GM12878 (cell line): ENCODE measurements around the gene DNAJB8. TPM values are rescaled to one million over a fixed set of nuclear protein-coding genes. Genes with fewer than 3 reads are reported as not detected.

Source experiments
- ATAC-seq: fragments of 200-7000 bp; cut with Tn5 transposase; 3 replicates; pipeline ENCODE4 v1.9.1; 2020; ENCODE audit warnings: mild to moderate bottlenecking, moderate library complexity
- BruUV-seq: library from RNA; stranded (reverse); fragments of 400-500 nt; replicated peaks from 2 replicates; lab custom pipeline; 2021; lab: Mats Ljungman, UMichigan
- CTCF ChIA-PET: fragments of 300-600 bp; sonication (Branson Sonifier 250); formaldehyde crosslinking; extraction: SDS; loops from one replicate; lab custom pipeline; 2021; ENCODE audit warnings: inconsistent platforms; lab: Yijun Ruan, JAX
- POLR2A ChIA-PET: fragments of 350-600 bp; formaldehyde crosslinking; extraction: SDS; loops from one replicate; lab custom pipeline; 2021; ENCODE audit warnings: inconsistent platforms; lab: Charles Lee
- RAD21 ChIA-PET: fragments of 300-600 bp; sonication (Branson Sonifier 250); formaldehyde crosslinking; loops from one replicate; lab custom pipeline; 2023; ENCODE audit warnings: antibody characterized with exemption; ENCODE audit not compliant: unreplicated experiment; lab: Charles Lee
- SMC1A ChIA-PET: fragments of 300-600 bp; sonication (Branson Sonifier 250); formaldehyde crosslinking; loops from one replicate; lab custom pipeline; 2023; ENCODE audit not compliant: unreplicated experiment, uncharacterized antibody; lab: Charles Lee
- DNase-seq: peaks from one replicate; pipeline ENCODE4 v3.0.0-alpha.2; 2011; ENCODE audit warnings: low read depth, low spot score
- FAIRE-seq: peaks from 3 replicates; lab custom pipeline; 2011; peaks lifted over from hg19 to GRCh38; lab: Jason Lieb, UNC
- H2AFZ ChIP-seq: 2 replicates; pipeline ENCODE4 v1.6.0; 2011; ENCODE audit warnings: low read depth, low read length, control low read depth; ENCODE audit not compliant: control insufficient read depth
- H3K27ac ChIP-seq: 2 replicates; pipeline ENCODE4 v1.5.1; 2011; ENCODE audit warnings: control low read depth; ENCODE audit not compliant: control insufficient read depth, insufficient read depth
- H3K27me3 ChIP-seq, 2 experiments: replicated peaks in 1 of 2; 2 replicates each; pipeline versions ENCODE4 v1.6.0 to v1.6.1; 2011; ENCODE audit warnings: low read length in 1 of 2; ENCODE audit not compliant: control insufficient read depth in 2 of 2, insufficient read depth in 2 of 2
- H3K36me3 ChIP-seq, 2 experiments: 2 replicates each; pipeline ENCODE4 v1.5.1; 2011; ENCODE audit warnings: low read length in 1 of 2; ENCODE audit not compliant: control insufficient read depth in 2 of 2, insufficient read depth in 2 of 2
- H3K4me1 ChIP-seq: 2 replicates; pipeline ENCODE4 v1.6.1; 2011; ENCODE audit warnings: mild to moderate bottlenecking, low read length, moderate library complexity, mixed read lengths; ENCODE audit not compliant: control insufficient read depth, insufficient read depth
- H3K4me2 ChIP-seq: 2 replicates; pipeline ENCODE4 v1.6.0; 2011; ENCODE audit warnings: control low read depth; ENCODE audit not compliant: control insufficient read depth, insufficient read depth
- H3K4me3 ChIP-seq: fragments of 200-600 bp; sonication (generic); 2 replicates; pipeline ENCODE4 v1.5.1; 2016
- H3K79me2 ChIP-seq: 2 replicates; pipeline ENCODE4 v1.6.0; 2011; ENCODE audit warnings: low read length; ENCODE audit not compliant: control insufficient read depth, insufficient read depth
- H3K9ac ChIP-seq: 2 replicates; pipeline ENCODE4 v1.8.0; 2011; ENCODE audit warnings: low read length, control low read depth, mixed read lengths; ENCODE audit not compliant: control insufficient read depth, insufficient read depth
- H3K9me3 ChIP-seq: replicated peaks from 3 replicates; pipeline ENCODE4 v1.5.1; 2011; ENCODE audit warnings: mild to moderate bottlenecking, low read length; ENCODE audit not compliant: control insufficient read depth, insufficient read depth
- H4K20me1 ChIP-seq: 2 replicates; pipeline ENCODE4 v1.6.0; 2011; ENCODE audit not compliant: control insufficient read depth, insufficient read depth
- DPF2 ChIP-seq: fragments of 450-650 bp; IDR thresholded peaks from 2 replicates; pipeline ENCODE4 v1.6.1; 2017; ENCODE audit warnings: mild to moderate bottlenecking
- ESRRA ChIP-seq: IDR thresholded peaks from 2 replicates; pipeline ENCODE4 v1.6.1; 2012; ENCODE audit warnings: mild to moderate bottlenecking, low read length, improper control_type of control experiment
- ETV6 ChIP-seq, 2 experiments: fragments of 450-650 bp in 1 of 2; IDR thresholded peaks in 1 of 2; conservative IDR thresholded peaks in 1 of 2; 2 replicates each; pipeline ENCODE4 v1.6.1; 2014; ENCODE audit warnings: antibody characterized with exemption in 1 of 2, borderline replicate concordance in 1 of 2, low read depth in 1 of 2, mild to moderate bottlenecking in 1 of 2, moderate library complexity in 1 of 2
- RB1 ChIP-seq: fragments of 450-650 bp; formaldehyde crosslinking; IDR thresholded peaks from 2 replicates; pipeline ENCODE4 v1.6.1; 2017; ENCODE audit warnings: mild to moderate bottlenecking, borderline replicate concordance
- SP1 ChIP-seq: IDR thresholded peaks from one replicate; pipeline ENCODE4 v1.6.1; 2011; ENCODE audit warnings: low read depth, low read length
- WRNIP1 ChIP-seq: IDR thresholded peaks from 2 replicates; pipeline ENCODE4 v1.6.1; 2011; ENCODE audit warnings: low read depth, low read length, improper control_type of control experiment, borderline replicate concordance
- WGBS: methylation state at CpG from one replicate; pipeline ENCODE4 v1.1.6; 2016; ENCODE audit warnings: low lambda C conversion rate; ENCODE audit not compliant: insufficient replicate concordance, insufficient coverage; ENCODE audit errors: missing lambda C conversion rate; 5-methylcytosine and 5-hydroxymethylcytosine counted together
- in situ Hi-C: fragments of 300-500 bp; cut with MboI; formaldehyde crosslinking; loops from 9 replicates; pipeline ENCODE4 v1.14.3; 2018; ENCODE audit warnings: mixed read lengths
- intact Hi-C: fragments of 100-400 bp; cut with micrococcal nuclease; formaldehyde crosslinking; loops from one replicate; pipeline ENCODE4 v1.14.2; 2022; ENCODE audit not compliant: unreplicated experiment
- polyA plus RNA-seq, 11 experiments: library from polyadenylated mRNA; depleted of rRNA in 4 of 11; unstranded in 6 of 11; stranded (reverse) in 5 of 11; fragments of >200 nt; fragmentation: Nextera tagmentation in 4 of 11; fragmentation: Illumina TruSeq in 1 of 11; extraction: Ambion mirVana in 4 of 11; extraction: Trizol in 1 of 11; gene quantifications; 1 replicate in 1 of 11; 2 replicates in 10 of 11; pipeline versions ENCODE4 v1.2.1 to v1.2.3, GENCODE V29; 2011 to 2016; ENCODE audit warnings: inconsistent platforms in 2 of 11, missing spikeins in 2 of 11, low read depth in 1 of 11
- total RNA-seq, 4 experiments: library from RNA; depleted of rRNA in 3 of 4; stranded (reverse); fragments of >200 nt in 3 of 4; fragmentation: Illumina TruSeq in 1 of 4; extraction: Trizol in 1 of 4; gene quantifications; 2 replicates each; pipeline versions ENCODE4 v1.2.1 to v1.2.3, GENCODE V29; 2013 to 2021
- TF ChIP-seq, protein P1 (sequence below): fragments of 450-650 bp; IDR thresholded peaks from 2 replicates; pipeline ENCODE4 v1.6.1; 2017; ENCODE audit warnings: borderline replicate concordance

The DNAJB8 gene
- total and polyA plus RNA-seq, 10 of the 15 experiments (the other 5 are each of a cell fraction or from before 2014, with no cell fraction given) = not detected

DNA sequence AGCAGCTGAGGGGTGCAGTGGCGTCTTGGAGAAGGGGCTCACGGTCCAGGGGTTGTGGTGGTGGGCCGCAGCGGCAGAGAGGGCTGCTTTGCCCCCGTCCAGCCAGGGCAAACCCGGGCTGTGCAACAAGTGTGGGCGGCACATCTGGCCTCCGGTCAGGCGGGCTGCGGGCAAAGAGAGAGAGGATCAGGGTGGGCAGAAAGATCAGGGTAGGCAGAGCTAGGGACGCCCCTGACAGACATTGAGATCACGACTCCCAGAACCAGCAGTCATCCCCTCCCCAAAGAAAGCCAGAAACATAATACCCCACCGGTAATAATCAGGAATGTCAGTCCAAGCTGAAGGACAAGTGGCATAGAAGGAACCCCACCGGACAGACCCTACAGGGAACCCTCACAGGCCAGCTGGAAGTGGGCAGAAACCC lies 19.5 kb upstream of the DNAJB8 start:
- no peaks in the 10 kb centered on the region; the same call in 1 of the 2 replicates for H4K20me1 ChIP-seq
- ChIA-PET POLR2A (no interaction called here), RAD21 (no interaction called here), CTCF (no interaction called here), SMC1A (no interaction called here)
- H2AFZ ChIP-seq = no peak overlapping the region
- DNase-seq (no peak), FAIRE-seq (no peak), ATAC-seq (no peak)
- no peaks in the 10 kb centered on the region for H3K4me1 ChIP-seq
- in situ Hi-C loops (no loop called here), intact Hi-C loops (no loop called here)
- WGBS = 30% methylated on average over 14 of the region's 14 CpGs
- H3K4me2 ChIP-seq = no peak overlapping the region
- H3K4me3 ChIP-seq = no peak overlapping the region
- H3K36me3 ChIP-seq = no peaks in the 10 kb centered on the region
- H3K9me3 ChIP-seq = no peaks in the 10 kb centered on the region
- TF ChIP-seq ESRRA = no peak
- no peak for TF ChIP-seq ETV6 (conservative IDR thresholded peaks at IDR 0.05 in 1 of 2, IDR thresholded peaks at IDR 0.05 in 1 of 2; ENCODE audit: borderline replicate concordance in 1 of 2, low read depth in 1 of 2)
- no peak for TF ChIP-seq DPF2
- TF ChIP-seq WRNIP1 = no peak
- TF ChIP-seq RB1 = no peak
- TF ChIP-seq, protein P1, sequence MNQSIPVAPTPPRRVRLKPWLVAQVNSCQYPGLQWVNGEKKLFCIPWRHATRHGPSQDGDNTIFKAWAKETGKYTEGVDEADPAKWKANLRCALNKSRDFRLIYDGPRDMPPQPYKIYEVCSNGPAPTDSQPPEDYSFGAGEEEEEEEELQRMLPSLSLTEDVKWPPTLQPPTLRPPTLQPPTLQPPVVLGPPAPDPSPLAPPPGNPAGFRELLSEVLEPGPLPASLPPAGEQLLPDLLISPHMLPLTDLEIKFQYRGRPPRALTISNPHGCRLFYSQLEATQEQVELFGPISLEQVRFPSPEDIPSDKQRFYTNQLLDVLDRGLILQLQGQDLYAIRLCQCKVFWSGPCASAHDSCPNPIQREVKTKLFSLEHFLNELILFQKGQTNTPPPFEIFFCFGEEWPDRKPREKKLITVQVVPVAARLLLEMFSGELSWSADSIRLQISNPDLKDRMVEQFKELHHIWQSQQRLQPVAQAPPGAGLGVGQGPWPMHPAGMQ = no peak
- TF ChIP-seq SP1 = no peak
- peaks cover 26 to 41% of the 10 kb centered on the region in 2 experiments for H3K27me3 ChIP-seq
- BruUV-seq = no TSS peak
- H3K79me2 ChIP-seq = no peaks in the 10 kb centered on the region
- H3K27ac ChIP-seq = no peak overlapping the region
- no peak overlapping the region for H3K9ac ChIP-seq
